SK-N-SH treated with all-trans-retinoic acid at 6 μM for 48 hours (cell line): ENCODE data around the gene KIF26A.

Experiments used
- ATAC-seq: fragments of 200-7000 bp; cut with Tn5 transposase; 3 replicates; pipeline ENCODE4 v1.9.1; 2020; ENCODE audit warnings: mild to moderate bottlenecking, moderate library complexity
- BACH2 ChIP-seq: fragments of 250-450 bp; sonication (Bioruptor Pico); IDR thresholded peaks from 2 replicates; pipeline ENCODE4 v1.9.0; 2021; ENCODE audit warnings: mild to moderate bottlenecking, borderline replicate concordance
- ISL1 ChIP-seq: fragments of 250-450 bp; sonication (Bioruptor Pico); IDR thresholded peaks from 2 replicates; pipeline ENCODE4 v2.1.2; 2022; ENCODE audit warnings: mild to moderate bottlenecking, moderate library complexity
- OSR1 ChIP-seq: fragments of 250-450 bp; sonication (Bioruptor Pico); IDR thresholded peaks from 2 replicates; pipeline ENCODE4 v1.8.0; 2022; ENCODE audit warnings: moderate library complexity, mild to moderate bottlenecking, inconsistent platforms
- POU6F1 ChIP-seq: fragments of 250-450 bp; sonication (Bioruptor Pico); IDR thresholded peaks from 2 replicates; pipeline ENCODE4 v1.8.0; 2021; ENCODE audit warnings: low read depth, mild to moderate bottlenecking, moderate library complexity, borderline replicate concordance
- RARB ChIP-seq: fragments of 250-450 bp; sonication (Bioruptor Pico); IDR thresholded peaks from 2 replicates; pipeline ENCODE4 v1.8.0; 2021; ENCODE audit warnings: mild to moderate bottlenecking, moderate library complexity
- TOX ChIP-seq: fragments of 250-450 bp; sonication (Bioruptor Pico); IDR thresholded peaks from 2 replicates; pipeline ENCODE4 v1.8.0; 2021; ENCODE audit warnings: mild to moderate bottlenecking, moderate library complexity, borderline replicate concordance
- TSHZ2 ChIP-seq: fragments of 250-450 bp; sonication (Bioruptor Pico); IDR thresholded peaks from 2 replicates; pipeline ENCODE4 v1.5.0; 2020; ENCODE audit warnings: mild to moderate bottlenecking, moderate library complexity
- ZFP3 ChIP-seq: fragments of 250-450 bp; sonication (Bioruptor Pico); IDR thresholded peaks from 2 replicates; pipeline ENCODE4 v1.5.0; 2020; ENCODE audit warnings: mild to moderate bottlenecking, moderate library complexity
- ZFP30 ChIP-seq: fragments of 450-650 bp; formaldehyde crosslinking; IDR thresholded peaks from 2 replicates; pipeline ENCODE4 v1.5.0; 2022; ENCODE audit warnings: mild to moderate bottlenecking, moderate library complexity
- ZNF565 ChIP-seq: fragments of 450-650 bp; formaldehyde crosslinking; conservative IDR thresholded peaks from 2 replicates; pipeline ENCODE4 v1.5.0; 2020; ENCODE audit warnings: low read depth, mild to moderate bottlenecking, moderate library complexity
- ZNF8 ChIP-seq: fragments of 450-650 bp; formaldehyde crosslinking; IDR thresholded peaks from 2 replicates; pipeline ENCODE4 v1.5.0; 2020; ENCODE audit warnings: mild to moderate bottlenecking, moderate library complexity
- TF ChIP-seq, protein P1 (sequence below): fragments of 250-450 bp; sonication (Bioruptor Pico); IDR thresholded peaks from 2 replicates; pipeline ENCODE4 v1.5.1; 2020; ENCODE audit warnings: low read depth, mild to moderate bottlenecking, moderate library complexity
- TF ChIP-seq, protein P2 (sequence below): fragments of 250-450 bp; sonication (Bioruptor Pico); IDR thresholded peaks from 2 replicates; pipeline ENCODE4 v1.8.0; 2020; ENCODE audit warnings: mild to moderate bottlenecking, moderate library complexity, borderline replicate concordance
- TF ChIP-seq, protein P3 (sequence below): fragments of 250-450 bp; sonication (Bioruptor Pico); IDR thresholded peaks from 2 replicates; pipeline ENCODE4 v1.5.1; 2021; ENCODE audit warnings: mild to moderate bottlenecking, moderate library complexity

Gene KIF26A

DNA sequence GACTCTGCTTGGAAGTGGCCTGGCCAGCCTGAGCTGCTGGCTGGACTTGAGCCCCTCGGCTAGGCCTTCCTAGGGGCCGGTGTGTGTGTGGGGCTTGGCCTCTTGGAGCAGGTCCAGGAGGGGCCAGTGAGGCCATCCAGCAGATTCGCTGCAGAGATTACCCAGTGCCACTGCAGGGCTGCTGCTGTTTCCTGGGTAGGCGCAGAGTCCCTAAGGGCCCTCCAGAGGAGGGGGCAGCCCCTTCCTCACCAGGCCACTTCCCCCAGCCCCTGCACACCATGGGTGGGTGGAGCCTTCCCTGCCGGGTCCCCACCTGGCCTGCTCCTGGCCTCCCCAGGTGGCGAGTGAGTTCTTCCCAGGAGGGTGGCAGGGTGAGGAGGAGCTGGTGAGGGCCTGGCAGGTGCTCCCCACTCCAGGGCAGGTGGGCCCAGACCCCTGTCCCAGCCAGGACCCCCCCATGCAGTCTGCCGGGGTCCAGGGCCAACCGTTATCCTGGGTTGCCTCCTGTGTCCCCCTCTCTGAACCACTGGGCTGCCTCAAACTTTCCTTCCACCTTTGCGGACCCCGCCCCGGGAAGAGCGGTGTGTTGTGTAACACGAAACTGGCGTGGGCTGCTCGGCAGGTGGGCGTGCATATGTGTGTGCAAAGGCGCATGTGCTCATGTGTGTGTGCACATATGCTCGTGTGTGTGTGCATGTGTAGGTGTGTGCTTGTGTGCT is 27.7 kb upstream of the KIF26A start:
- TF ChIP-seq POU6F1 (CRISPR knock-in tag), result no peak
- TF ChIP-seq ZFP3, result no peak
- no peak for TF ChIP-seq BACH2
- no peak for TF ChIP-seq ZNF565 (CRISPR knock-in tag)
- TF ChIP-seq, protein P1, sequence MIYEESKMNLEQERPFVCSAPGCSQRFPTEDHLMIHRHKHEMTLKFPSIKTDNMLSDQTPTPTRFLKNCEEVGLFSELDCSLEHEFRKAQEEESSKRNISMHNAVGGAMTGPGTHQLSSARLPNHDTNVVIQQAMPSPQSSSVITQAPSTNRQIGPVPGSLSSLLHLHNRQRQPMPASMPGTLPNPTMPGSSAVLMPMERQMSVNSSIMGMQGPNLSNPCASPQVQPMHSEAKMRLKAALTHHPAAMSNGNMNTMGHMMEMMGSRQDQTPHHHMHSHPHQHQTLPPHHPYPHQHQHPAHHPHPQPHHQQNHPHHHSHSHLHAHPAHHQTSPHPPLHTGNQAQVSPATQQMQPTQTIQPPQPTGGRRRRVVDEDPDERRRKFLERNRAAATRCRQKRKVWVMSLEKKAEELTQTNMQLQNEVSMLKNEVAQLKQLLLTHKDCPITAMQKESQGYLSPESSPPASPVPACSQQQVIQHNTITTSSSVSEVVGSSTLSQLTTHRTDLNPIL, result no peak
- no peak for TF ChIP-seq TSHZ2 (CRISPR knock-in tag)
- TF ChIP-seq, protein P2, sequence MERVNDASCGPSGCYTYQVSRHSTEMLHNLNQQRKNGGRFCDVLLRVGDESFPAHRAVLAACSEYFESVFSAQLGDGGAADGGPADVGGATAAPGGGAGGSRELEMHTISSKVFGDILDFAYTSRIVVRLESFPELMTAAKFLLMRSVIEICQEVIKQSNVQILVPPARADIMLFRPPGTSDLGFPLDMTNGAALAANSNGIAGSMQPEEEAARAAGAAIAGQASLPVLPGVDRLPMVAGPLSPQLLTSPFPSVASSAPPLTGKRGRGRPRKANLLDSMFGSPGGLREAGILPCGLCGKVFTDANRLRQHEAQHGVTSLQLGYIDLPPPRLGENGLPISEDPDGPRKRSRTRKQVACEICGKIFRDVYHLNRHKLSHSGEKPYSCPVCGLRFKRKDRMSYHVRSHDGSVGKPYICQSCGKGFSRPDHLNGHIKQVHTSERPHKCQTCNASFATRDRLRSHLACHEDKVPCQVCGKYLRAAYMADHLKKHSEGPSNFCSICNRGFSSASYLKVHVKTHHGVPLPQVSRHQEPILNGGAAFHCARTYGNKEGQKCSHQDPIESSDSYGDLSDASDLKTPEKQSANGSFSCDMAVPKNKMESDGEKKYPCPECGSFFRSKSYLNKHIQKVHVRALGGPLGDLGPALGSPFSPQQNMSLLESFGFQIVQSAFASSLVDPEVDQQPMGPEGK, result no peak
- no peak for TF ChIP-seq TOX
- TF ChIP-seq ZNF8, result no peak
- TF ChIP-seq ZFP30 (CRISPR knock-in tag), result no peak
- no peak for TF ChIP-seq OSR1 (CRISPR knock-in tag)
- TF ChIP-seq ISL1, result no peak
- no peak for TF ChIP-seq RARB (CRISPR knock-in tag)
- ATAC-seq, result no peak

DNA sequence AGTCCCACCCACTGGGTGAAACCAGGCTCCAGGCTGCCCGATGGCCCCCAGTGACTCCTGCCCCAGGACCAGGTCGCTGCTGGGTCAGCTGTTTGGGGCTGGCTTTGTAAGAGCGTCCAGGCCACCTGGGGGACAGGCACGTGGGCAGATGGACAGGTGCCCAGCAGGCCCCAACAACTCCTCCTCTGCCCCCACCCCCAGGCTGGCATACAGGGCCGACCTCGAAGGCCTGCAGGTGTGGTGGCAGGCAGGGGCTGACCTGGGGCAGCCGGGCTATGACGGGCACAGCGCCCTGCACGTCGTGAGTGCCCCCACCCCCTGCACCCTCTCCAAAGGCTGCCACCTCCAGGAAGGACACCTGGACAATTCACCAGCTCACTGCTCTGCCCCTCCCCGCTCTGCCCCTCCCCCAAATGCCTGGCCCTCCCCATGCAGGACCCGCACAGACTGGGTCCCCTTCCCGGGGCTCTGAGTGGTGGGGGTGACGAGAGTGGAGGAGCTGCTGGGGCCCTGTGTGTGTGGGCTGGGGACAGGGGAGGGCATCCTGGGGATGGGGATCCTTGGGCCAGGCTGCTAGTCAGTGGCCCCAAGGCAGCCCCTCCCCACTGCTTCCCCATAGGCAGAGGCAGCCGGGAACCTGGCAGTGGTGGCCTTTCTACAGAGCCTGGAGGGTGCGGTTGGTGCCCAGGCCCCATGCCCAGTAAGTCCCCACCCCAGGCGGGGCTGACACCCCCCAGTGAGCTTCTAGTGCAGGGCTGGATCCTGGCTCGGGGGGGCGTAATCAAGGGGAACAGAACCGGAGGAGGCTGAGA is 26.9 kb upstream of the KIF26A start:
- TF ChIP-seq ZNF8 (no peak), TSHZ2 (CRISPR knock-in tag) (no peak), ZFP30 (CRISPR knock-in tag) (no peak)
- TF ChIP-seq, all 23 proteins: peak for 0
- no peak for ATAC-seq

DNA sequence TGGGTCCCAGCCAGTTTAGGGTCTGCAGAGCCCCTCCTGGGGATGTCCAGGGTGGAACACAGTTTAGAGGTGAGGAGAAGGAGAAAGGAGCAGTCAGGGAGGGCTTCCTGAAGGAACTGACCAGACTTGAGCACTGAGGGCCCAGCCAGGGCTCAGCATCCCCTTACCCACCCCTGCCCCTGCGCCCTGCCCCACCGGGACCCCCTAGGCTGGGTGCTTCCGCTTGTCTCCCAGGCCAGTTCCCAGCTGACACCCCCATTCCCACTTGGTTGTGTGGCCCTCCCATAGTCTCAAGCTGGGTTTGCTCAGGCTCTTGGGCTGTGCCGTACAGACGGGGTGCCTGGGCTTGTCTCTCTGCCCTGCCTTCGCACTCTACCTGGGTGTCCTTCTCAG is 26.3 kb upstream of the KIF26A start:
- TF ChIP-seq BACH2 (no peak), ZFP3 (no peak), POU6F1 (CRISPR knock-in tag) (no peak), ZNF565 (CRISPR knock-in tag) (no peak), TOX (no peak), OSR1 (CRISPR knock-in tag) (no peak)
- TF ChIP-seq, protein P3, sequence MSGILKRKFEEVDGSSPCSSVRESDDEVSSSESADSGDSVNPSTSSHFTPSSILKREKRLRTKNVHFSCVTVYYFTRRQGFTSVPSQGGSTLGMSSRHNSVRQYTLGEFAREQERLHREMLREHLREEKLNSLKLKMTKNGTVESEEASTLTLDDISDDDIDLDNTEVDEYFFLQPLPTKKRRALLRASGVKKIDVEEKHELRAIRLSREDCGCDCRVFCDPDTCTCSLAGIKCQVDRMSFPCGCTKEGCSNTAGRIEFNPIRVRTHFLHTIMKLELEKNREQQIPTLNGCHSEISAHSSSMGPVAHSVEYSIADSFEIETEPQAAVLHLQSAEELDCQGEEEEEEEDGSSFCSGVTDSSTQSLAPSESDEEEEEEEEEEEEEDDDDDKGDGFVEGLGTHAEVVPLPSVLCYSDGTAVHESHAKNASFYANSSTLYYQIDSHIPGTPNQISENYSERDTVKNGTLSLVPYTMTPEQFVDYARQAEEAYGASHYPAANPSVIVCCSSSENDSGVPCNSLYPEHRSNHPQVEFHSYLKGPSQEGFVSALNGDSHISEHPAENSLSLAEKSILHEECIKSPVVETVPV (CRISPR knock-in tag), result no peak
- ATAC-seq, result no peak
